DND-41 (cell line): ENCODE measurements around the gene EPHB2.

ENCODE experiments used
- ATAC-seq: fragments of 200-7000 bp; cut with Tn5 transposase; 3 replicates; pipeline ENCODE4 v1.9.1; 2021; ENCODE audit warnings: low read depth; ENCODE audit not compliant: insufficient read depth
- DNase-seq: peaks from one replicate; pipeline ENCODE4 v3.0.0-alpha.2; 2020
- H2AFZ ChIP-seq: 2 replicates; pipeline ENCODE4 v1.6.0; 2012; ENCODE audit warnings: low read depth, low read length
- H3K27ac ChIP-seq: 2 replicates; pipeline ENCODE4 v1.5.1; 2012; ENCODE audit warnings: low read length, inconsistent platforms
- H3K27me3 ChIP-seq: fragments of 200-600 bp; sonication (generic); 2 replicates; pipeline ENCODE4 v1.6.0; 2012; ENCODE audit warnings: low read length, mild to moderate bottlenecking, inconsistent platforms; ENCODE audit not compliant: insufficient read depth, poor library complexity
- H3K36me3 ChIP-seq: 2 replicates; pipeline ENCODE4 v1.5.1; 2012; ENCODE audit warnings: low read length, inconsistent platforms; ENCODE audit not compliant: insufficient read depth
- H3K4me1 ChIP-seq: 2 replicates; pipeline ENCODE4 v1.5.1; 2012; ENCODE audit warnings: mild to moderate bottlenecking, low read length; ENCODE audit not compliant: insufficient read depth
- H3K4me2 ChIP-seq: 2 replicates; pipeline ENCODE4 v1.6.0; 2012; ENCODE audit warnings: mild to moderate bottlenecking, moderate library complexity, low read length, inconsistent platforms; ENCODE audit not compliant: insufficient read depth
- H3K4me3 ChIP-seq, 2 experiments: fragments of 200-600 bp in 1 of 2; shearing (Covaris generic) in 1 of 2; 2 replicates each; pipeline ENCODE4 v1.5.1; 2012 to 2016; ENCODE audit warnings: inconsistent platforms in 2 of 2, low read length in 2 of 2, mild to moderate bottlenecking in 2 of 2, low read depth in 1 of 2, moderate library complexity in 1 of 2
- H3K79me2 ChIP-seq: 2 replicates; pipeline ENCODE4 v1.6.0; 2012; ENCODE audit warnings: low read length, inconsistent platforms; ENCODE audit not compliant: insufficient read depth
- H3K9ac ChIP-seq: 2 replicates; pipeline ENCODE4 v1.6.0; 2012; ENCODE audit warnings: low read depth, mild to moderate bottlenecking, inconsistent platforms, low read length, moderate library complexity
- H3K9me3 ChIP-seq: 2 replicates; pipeline ENCODE4 v1.5.1; 2012; ENCODE audit warnings: low read length, moderate library complexity, mild to moderate bottlenecking, inconsistent platforms; ENCODE audit not compliant: insufficient read depth, severe bottlenecking
- H4K20me1 ChIP-seq: 2 replicates; pipeline ENCODE4 v1.6.0; 2012; ENCODE audit warnings: low read length; ENCODE audit not compliant: insufficient read depth
- CTCF ChIP-seq: IDR thresholded peaks from 2 replicates; pipeline ENCODE4 v1.5.1; 2012; ENCODE audit warnings: borderline replicate concordance, low read length, moderate library complexity, mild to moderate bottlenecking; ENCODE audit not compliant: poor library complexity, severe bottlenecking; ENCODE audit errors: extremely low read depth
- EZH2 ChIP-seq: IDR thresholded peaks from 3 replicates; pipeline ENCODE4 v1.6.1; 2012; ENCODE audit warnings: borderline replicate concordance, low read depth, mild to moderate bottlenecking, moderate library complexity, low read length, inconsistent platforms; ENCODE audit not compliant: severe bottlenecking

EPHB2 gene

DNA sequence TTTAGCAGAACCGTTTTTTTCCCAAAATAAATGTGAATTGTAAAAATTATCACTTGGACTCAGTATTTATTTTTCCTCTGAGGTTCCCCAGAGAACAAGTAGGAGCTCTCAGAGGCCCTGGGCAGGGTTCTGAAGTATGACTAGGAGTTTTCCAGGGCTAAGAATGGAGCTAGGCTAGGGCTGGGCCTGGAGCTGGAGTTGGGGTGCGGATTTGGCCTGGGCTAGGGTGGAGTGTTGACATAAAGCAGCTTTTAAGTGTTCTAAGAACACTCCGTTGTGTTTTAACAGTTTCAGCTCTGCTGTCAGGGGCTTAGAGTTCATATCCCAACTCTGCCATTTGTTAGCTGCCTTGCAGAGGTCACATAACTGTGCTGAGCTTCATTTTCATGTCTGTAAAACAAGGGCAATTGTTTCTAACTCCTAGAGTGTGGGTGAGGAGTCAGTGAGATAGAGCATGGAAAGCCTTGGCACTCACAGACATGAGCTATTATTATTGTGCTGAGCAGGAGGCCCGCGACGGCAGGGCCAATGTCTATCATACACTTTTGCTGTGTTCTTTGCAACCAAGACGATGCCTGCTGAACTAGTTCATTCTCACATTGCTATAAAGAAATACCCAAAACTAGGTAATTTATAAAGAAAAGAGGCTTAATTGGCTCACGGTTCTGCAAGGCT lies 210.9 kb downstream of the EPHB2 start:
- no peak overlapping the region for H3K4me3 ChIP-seq
- no peaks in the 10 kb centered on the region for H3K36me3 ChIP-seq
- H3K27ac ChIP-seq = no peak overlapping the region
- no peaks in the 10 kb centered on the region for H3K79me2 ChIP-seq
- H2AFZ ChIP-seq = no peak overlapping the region
- H3K4me1 ChIP-seq = no peaks in the 10 kb centered on the region
- TF ChIP-seq EZH2 (no peak), CTCF (no peak)
- DNase-seq (no peak), ATAC-seq (no peak)
- peaks cover 12% of the 10 kb centered on the region for H3K27me3 ChIP-seq
- H3K9ac ChIP-seq = no peak overlapping the region
- no peak overlapping the region for H3K4me2 ChIP-seq
- no peaks in the 10 kb centered on the region for H3K9me3 ChIP-seq
- H4K20me1 ChIP-seq = peaks cover 3% of the 10 kb centered on the region; the same call in 1 of the 2 replicates

- no peak overlapping the region for H3K9ac ChIP-seq
- H2AFZ ChIP-seq = no peak overlapping the region
- no peaks in the 10 kb centered on the region for H3K9me3 ChIP-seq
- no peak overlapping the region for H3K27ac ChIP-seq
- ATAC-seq = no peak
- peaks cover 3% of the 10 kb centered on the region; the same call in 1 of the 2 replicates for H4K20me1 ChIP-seq
- no peaks in the 10 kb centered on the region for H3K4me1 ChIP-seq
- no peaks in the 10 kb centered on the region for H3K79me2 ChIP-seq
- H3K36me3 ChIP-seq = no peaks in the 10 kb centered on the region
- TF ChIP-seq CTCF = no peak
- TF ChIP-seq EZH2 = no peak
- no peak overlapping the region for H3K4me3 ChIP-seq
- DNase-seq = no peak
- H3K4me2 ChIP-seq = no peak overlapping the region
- peaks cover 8% of the 10 kb centered on the region for H3K27me3 ChIP-seq
These were observed 212.0 kb downstream of the EPHB2 start for GRCh38 chr1:22922640-22923039.

- Histone ChIP-seq H3K36me3 (no peaks in the 10 kb centered on the region), H3K27me3 (no peaks in the 10 kb centered on the region), H2AFZ (no peak overlapping the region), H3K4me3 (no peak overlapping the region), H3K4me1 (no peaks in the 10 kb centered on the region), H3K79me2 (no peaks in the 10 kb centered on the region), H3K4me2 (no peak overlapping the region), H4K20me1 (peaks cover 3% of the 10 kb centered on the region; the same call in 1 of the 2 replicates), H3K9me3 (no peaks in the 10 kb centered on the region), H3K27ac (no peak overlapping the region), H3K9ac (no peak overlapping the region)
- DNase-seq (no peak), ATAC-seq (no peak)
- no peak for TF ChIP-seq CTCF
- no peak for TF ChIP-seq EZH2
These were observed 214.5 kb downstream of the EPHB2 start for GRCh38 chr1:22925111-22925510.
